GM18867 (cell line): ENCODE data around the gene LIMCH1.
"Not testable (repeated sequence)": the region's sequence is repeated elsewhere in the genome, so short reads cannot be mapped to it uniquely, and the experiment has no call there.

Source experiments
- ATAC-seq: cut with Tn5 transposase; IDR thresholded peaks from one replicate; pipeline ENCODE4 v1.9.1; 2021; ENCODE audit warnings: mild to moderate bottlenecking, moderate library complexity; ENCODE audit not compliant: unreplicated experiment

Gene LIMCH1

DNA sequence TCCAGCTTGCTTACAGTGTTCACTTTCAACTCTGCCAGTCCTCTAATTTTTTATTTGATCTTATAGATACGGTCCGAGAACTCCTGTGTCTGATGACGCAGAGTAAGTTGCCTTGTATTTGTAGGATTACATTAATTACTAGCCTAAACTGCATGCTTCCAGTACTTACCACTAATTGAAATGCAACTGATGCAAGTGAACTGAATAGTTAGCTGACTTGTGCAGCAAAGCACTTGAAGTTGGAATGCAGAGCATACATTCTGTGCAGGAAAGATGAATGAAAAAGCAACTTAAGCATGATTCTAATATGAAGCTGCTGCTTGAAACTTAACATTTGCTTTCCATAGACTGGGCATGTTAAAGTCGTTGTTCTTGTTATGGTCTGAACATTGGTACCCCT is 100.9 kb downstream of the LIMCH1 start:
- no peak for ATAC-seq

DNA sequence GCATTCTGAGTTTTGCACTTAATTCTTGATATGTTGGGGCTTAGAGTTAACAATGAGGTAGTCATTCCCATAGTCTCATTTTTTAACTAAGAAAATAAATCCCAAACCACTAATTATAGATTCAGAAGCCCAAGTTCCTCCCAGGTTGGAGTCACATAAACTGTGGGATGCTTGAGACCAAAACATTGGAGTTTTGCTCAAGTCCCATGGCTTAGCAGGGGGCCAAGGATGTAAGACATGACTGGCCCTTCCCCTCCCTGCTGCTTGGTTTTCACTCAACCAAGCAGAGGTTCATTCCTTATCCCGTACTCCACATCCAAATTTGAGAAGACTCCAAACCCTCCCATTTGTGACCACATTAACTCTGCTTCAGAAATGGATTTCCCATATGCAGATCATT is 101.3 kb downstream of the LIMCH1 start:
- ATAC-seq: no peak

DNA sequence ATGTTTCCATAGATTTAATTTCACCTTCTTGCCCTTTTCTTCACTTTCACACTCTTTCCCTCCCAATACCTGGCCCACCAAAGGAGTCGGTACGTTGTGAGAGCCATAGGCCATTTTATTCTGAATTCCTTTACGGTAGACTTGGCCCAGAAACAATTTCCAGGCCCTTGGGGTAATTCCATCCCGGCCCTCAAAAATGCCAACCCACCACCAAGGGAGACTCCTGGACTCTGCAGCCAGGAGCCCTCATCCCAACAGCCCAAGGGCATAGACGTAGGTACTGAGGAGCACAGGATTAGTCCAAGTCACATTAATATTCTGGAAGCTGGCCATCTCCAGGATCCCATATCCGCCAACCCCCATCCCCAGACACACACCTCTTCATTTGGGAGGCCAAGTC is 102.9 kb downstream of the LIMCH1 start:
- ATAC-seq: no peak

DNA sequence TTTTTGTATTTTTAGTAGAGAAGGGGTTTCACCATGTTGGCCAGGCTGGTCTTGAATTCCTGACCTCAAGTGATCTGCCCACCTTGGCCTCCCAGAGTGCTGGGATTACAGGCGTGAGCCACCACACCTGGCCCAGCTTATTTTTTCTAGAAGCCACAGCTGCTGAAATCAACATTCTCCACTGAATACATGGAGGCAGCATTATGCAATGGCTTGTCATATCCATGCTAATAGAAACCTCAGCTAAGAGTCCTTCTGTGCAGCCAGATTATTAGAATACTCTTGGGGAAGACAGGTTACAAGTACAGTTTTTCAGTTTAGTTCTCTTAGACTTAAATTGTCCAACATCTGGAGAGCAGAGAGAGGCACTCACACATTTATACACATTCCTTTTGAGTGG is 104.8 kb downstream of the LIMCH1 start:
- ATAC-seq: not testable (repeated sequence)

DNA sequence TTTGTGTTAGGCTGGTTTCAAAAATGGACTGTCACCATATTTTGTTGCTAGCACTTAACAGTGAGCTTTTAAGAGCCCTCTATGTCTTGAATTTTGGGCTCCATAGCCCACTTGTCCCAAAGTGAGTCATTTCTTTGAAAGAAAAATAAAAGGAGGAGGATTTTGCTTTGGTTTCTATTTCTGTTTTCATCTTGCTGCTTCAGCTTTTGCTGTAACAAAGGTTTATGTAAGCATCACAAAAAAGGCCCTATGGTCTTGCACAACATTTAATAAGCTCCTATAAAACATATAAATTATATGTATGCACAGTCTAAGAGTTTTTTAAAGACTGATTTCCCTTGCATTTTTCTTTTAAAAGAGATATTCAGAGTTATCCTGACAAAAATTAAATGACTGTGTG is 105.4 kb downstream of the LIMCH1 start:
- ATAC-seq: no peak

DNA sequence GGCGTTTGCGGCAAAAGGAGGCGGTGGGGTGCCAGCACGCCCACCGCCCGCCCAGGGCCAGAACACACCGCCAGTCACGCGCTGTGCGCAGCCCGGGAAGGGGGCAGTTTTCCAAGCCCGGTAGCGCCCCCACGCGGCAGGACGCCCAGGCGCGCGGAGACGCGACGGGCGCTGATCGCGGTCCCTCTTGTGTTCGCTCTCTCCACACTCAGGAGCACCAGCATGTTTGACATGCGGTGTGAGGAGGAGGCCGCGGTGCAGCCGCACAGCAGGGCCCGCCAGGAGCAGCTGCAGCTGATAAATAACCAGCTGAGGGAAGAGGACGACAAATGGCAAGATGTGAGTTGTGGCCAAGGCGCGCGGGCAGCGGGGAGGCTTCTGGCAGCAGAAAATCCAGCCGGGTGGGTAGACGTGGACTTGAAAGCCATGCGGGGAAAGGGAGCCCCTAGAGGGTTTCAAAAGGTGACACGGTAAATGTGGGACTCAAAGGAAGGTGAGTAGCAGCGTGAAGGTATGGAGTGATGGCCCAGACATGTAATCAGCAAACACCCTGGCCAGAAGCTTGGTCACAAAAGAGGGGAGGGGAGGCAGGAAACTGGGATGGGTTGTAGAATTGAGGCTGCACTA is 106.4 kb downstream of the LIMCH1 start:
- no peak for ATAC-seq

DNA sequence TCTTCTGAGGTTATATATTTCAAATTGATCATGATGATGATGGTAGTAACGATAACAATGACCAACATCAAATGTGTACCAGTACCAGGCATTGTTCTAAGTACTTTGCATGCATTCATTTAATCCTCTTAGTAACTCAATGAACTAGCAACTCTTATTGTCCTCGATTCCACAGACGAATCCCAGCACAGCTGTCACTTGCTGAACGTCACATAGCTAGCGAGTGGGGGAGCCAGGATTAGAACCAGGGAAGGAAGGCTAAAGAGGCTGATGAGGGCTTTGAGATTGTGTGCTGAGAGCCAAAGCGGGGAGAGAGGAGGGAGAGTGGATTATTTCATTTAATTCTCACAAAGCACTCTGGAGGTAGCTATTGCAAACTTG is 106.9 kb downstream of the LIMCH1 start:
- no peak for ATAC-seq

DNA sequence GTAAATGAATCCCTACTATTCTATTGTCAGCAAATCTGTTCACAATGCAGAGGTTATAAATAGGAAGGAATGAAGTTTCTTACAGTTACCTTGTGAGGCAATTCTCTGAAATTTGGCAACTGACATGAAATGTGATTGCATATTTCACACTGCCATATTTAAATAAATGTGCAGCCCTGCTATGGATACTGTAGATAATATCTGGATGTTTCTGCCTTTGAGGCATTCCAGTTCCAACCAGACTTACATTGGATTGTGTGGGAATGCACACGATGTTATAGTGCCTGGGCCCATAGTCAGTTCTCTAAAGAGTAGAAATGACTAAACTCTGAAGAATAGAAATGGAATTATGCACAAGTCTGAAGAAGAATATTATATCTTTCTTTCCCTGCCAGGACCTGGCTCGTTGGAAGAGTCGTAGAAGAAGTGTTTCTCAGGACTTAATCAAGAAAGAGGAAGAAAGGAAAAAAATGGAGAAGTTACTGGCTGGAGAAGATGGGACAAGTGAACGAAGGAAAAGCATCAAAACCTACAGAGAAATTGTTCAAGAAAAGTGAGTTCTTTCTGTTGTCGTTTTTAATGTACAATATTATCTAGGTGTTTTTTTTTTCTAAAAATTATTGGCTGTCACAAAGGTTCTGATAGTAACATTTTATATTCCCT is 107.9 kb downstream of the LIMCH1 start:
- ATAC-seq: no peak

DNA sequence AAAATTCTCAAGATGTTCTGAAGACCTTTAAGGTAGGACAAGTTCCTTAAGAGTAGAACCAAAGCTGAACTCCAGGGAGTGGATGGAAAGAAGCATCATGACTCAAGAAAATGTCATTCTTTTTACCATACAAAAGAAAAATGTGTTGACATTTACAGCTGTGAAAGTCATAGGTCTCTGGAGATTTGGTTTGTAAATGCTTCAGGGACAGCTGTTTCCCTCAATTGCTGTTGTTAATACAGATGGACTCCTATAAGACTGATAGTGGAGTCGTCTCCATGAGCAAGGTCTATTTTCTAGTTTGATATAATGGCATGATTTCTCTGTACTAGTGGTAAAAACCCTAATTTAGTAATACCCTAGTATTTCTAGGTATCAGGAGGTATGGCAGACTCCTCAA is 108.9 kb downstream of the LIMCH1 start:
- ATAC-seq: no peak

DNA sequence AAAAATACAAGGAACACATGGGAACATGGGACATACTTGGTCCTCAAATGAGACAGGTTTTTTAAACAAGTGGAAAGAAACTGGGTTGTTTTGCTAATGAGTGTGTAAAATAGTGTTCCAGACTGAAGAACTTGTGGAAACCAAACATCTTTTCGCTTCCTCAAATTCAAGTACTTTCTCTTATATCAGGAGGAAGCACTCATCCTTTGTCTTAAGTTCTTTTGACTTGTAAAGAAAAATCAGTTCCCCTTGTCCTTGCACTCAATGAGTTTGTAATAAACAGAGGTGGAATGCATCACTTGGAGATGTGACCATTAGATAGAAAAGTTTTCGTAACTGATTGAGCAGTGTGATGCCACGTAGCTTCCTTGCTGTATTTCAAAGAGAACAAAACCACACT is 109.4 kb downstream of the LIMCH1 start:
- ATAC-seq: no peak

DNA sequence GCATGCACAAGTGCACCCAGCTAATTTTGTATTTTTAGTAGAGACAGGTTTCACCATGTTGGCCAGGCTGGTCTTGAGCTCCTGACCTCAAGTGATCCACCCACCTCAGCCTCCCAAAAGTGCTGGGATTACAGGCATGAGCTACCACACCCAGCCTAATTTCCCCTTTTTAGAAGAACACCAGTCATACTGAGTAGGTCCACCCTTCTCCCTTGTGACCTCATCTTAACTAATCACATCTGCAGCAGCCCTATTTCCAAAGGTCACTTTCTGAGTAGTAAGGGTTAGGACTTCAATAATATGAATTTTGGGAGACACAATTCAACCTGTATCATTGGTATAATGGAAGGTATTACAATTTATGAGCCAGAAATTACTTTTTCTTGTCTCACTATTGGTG is 113.2 kb downstream of the LIMCH1 start:
- ATAC-seq: not testable (repeated sequence)

DNA sequence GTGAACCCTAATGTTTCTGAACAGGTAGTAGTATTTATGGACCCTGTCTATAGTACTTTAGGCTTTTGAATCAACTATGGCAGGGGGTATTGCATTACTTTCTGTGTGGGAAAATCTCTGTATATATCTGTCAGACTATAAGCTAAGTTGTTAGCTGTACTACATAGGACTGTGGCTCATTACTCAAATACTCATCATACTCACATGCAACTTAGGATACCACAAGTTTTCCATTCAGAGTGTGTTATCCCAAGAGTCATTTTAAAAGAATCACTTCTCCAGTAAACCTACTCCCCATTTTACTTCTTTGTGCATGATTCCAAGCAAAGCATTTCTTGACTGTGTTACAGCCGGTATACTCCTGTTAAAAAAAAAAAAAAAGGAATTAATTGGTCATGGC is 115.0 kb downstream of the LIMCH1 start:
- no peak for ATAC-seq

DNA sequence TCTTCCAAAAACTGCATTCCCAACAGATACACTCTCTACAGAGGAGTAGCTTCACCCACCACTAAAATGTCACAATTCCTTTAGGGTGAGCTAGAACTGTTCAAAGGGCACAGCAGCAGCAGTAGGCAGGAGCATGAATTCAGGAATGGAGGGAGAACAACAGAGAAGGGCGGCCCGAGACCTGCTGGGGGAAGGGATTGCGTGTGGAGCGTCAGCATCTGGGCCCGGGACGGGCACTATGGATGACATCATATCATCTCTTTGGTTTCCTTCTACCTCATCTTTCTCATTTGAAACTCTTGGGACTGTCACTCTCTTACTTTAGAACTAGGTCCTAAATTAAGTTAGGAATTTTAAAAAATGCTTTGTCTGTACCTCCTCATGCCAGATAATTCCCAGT is 115.6 kb downstream of the LIMCH1 start:
- no peak for ATAC-seq

DNA sequence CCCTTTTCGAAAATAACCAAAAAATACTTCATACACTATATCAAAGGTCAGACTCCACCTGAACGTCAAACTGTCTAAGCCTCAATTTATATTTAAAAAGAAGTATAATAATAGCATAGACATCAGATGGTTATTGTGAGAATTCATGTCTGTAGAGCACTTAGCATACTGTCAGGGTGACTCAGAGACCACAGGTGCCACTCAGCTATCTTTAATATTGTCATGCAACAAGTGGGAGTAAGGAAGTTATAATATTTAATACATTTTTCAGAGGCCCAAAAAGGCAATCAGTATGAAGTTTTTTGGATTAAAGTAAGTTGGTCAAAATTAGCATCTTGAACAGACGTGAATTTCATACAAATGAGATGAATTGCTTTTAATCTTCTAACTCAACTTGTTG is 117.2 kb downstream of the LIMCH1 start:
- ATAC-seq: no peak

DNA sequence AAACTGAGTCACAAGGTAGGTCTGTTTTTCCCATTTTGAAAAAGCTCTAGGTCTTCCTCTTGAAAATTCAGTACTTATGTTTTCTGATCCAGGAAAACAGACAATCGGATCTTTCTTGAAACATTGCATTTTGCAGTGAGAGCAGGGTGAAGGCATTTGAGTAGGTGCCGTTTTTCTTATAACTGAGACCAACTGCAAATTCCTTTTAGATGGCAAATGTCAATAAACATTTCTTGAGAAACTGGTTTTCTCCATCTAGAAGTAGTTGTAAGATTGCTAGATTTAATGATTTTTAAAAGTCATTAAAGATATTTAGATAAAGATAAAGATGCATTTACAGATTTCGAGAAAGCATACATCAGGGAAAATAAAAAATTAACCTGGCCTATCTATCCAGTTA is 118.1 kb downstream of the LIMCH1 start:
- ATAC-seq: no peak

DNA sequence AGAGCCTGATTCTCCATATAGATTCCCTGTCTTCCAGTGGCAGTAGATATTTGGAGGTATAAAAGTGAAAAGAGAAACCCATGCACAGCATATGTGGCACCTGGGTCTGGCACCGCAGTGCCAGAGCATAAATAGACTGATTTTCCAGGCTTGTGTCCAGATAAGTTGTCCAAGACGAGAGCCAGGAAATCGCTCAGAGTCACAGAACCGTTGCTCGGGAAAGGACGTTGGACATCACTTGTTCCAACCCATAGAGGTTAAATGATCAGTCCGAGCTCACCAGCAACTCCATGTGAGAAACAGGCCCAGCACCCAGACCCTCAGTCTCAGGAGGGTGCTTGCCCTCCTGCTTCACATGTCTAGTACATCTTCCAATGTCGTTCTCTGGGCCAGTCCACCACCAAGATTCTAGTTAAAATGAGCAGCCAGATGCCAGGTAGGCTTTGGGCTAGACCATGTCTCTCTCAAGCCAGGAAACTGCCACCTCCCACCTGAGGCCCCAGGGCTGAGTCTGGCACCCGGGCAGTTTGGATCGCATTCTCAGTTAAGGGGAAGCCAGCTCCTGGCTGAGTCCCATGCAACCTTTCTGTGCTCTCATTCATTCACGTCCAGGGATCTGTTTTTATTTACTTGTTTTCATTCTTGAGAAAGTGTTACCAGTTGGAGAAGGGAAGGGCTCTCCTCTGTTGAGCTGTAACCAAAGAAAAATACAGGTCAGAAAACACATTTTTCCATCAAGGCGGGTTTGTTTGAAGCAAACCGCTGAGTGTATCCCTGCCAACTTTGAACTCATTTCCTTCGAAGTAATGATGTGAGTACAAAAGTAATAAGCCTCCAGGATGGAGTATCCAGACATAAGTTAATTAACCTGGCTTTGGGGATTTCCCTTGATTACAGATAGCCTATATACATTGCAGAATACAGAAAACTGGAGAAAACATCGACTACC is 118.9 kb downstream of the LIMCH1 start:
- no peak for ATAC-seq

DNA sequence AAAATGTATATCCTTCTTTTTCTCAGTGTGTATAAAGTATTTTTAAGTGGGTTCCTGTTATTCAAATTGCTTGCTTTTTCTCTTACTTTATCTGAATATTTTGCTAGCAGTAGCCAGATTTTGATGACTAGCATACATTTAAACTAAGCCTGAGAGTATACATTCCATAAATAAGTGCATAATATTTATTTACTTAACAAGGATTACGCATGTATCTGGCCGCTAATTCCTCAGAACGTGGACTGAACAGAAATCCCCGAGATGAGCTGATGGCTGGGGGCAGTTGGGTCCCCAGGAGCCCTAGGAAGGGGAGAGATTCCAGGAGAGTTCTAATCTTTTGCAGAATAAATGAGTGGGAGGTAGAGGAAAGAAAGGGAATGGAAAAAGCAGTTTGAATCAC is 119.6 kb downstream of the LIMCH1 start:
- no peak for ATAC-seq

DNA sequence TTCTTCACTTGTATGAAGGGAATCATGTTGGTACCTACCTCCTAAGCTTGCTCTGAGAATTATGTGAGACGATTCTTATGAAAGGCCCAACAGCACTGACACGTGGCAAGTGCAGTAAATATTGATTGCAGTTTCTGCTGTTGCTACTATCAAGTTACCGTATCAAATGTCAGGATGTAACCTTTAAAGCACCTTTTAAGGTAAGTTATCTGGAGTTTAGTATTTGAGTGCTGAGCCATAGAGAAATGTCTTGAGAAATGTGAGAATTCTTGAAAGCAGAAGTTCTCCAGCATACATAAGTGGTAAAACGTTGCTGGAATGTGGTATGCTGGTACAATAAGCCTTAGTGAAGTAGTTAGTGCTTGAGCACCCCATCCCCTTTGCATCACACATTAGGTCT is 120.2 kb downstream of the LIMCH1 start:
- no peak for ATAC-seq

DNA sequence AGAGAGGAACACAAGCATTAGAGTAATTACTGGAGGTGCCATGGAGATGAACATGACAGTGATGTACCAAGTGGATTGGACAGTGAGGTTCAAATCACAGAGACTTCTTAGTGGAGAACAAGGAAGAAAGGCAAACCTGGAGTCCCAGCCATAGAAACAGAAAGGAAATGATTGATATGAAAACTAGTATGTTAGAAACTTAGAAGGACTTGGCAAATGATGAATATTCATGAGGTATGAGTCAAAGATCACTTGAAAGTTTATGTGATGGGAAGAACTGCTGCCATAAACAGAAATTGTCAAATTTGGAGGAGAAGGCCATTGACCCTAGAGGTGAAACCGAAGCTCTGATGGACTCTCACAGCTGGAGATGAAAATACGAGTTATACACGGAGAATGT is 122.4 kb downstream of the LIMCH1 start:
- no peak for ATAC-seq

DNA sequence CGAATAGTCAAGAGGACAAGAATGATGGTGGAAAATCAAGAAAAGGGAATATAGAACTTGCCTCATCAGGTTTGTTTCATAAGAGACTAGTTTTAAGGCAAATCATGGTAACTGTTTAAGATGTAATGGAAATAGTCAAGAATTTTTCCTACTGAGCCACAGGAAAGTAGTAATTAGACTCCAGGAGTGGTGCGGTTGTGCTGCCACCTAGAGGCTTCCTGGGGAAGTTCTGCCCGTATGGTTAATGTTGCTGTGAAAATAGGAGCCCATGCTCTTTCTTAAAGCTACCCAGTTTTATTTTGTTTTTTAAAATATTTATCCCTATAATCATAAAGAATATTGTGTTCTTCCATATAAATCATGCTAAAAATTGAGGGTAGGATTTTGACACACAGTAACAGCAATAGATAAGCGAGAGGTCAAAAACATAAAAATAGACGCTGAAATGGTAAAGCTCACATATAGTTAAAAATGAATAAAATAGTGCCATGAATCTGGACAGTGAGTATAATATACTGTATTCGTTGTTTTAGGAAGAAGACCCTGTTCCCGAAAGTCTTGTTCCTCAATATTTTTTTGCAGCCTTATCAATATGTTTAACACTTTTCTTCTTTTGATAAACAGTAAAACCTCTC is 123.6 kb downstream of the LIMCH1 start:
- ATAC-seq: no peak

DNA sequence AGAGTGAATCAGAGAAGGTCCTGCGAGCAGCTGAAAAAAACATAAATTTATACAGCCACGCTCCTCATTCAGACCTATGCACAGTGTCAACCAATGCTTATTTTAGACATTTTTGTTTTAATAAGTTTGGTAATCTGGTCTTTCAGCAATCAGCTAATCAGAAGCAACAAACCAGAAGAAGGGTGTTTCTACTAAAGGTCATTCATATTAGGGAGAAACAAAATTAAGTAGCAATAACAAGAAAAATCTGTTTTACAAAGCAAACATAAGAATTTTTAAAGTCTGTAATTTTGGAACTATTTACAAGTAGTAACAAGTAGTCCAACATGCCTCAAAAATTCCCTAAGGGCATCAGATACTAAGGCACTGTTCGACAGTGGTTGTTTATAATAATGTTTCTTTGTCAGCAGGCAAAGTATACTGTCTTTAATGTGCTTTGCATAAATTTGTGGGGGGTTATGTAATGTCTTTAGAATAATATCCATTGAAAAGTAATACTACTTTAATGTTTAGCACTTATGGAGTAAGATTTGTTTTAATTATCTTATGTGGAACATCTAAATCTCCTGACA is 127.8 kb downstream of the LIMCH1 start:
- ATAC-seq: no peak
